PC-3 (cell line): ENCODE data around the gene LHX5.

ENCODE experiments used
- CTCF ChIP-seq: fragments of 300-600 bp; sonication (generic); conservative IDR thresholded peaks from 2 replicates; pipeline ENCODE4 v1.5.1; 2017; ENCODE audit warnings: antibody characterized with exemption, low read depth, mild to moderate bottlenecking, low read length
- EZH2 ChIP-seq: fragments of 300-600 bp; sonication (generic); IDR thresholded peaks from one replicate; pipeline ENCODE4 v1.6.1; 2017; ENCODE audit warnings: antibody characterized with exemption, mild to moderate bottlenecking, low read length; ENCODE audit not compliant: unreplicated experiment

DNA sequence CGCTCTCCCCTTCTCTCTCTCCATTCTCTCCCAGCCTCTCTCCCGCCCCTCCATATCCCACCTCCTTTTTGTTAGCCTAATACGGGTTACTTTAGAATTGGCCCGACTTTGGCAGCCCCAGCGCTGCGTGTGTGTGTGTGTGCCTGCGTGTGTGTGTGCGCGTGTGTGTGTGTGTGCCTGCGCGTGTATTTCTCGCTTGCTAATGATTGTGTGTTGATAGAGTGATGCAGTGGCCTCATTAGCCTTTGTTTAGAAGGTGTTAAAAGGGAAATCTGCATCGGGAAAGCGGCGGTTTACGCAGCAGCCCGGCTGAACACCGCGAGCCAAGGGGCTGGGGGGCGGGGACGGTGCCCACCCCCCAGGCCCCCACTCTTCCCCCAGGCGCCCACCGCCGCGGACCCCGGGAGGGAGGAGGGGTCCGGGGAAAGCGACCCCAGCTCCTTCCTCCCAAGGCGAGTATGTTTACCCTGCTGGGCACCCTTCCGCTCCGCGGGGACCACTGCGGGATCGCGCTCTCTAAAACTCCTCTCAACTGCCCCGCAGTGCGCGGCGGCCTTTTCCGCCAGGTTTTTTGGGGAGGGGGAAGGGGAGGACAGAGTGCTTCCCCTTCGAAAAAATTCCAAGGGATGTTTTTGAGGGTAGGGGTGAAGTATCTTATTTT lies 6.8 kb upstream of the LHX5 start:
- TF ChIP-seq CTCF (no peak), EZH2 (no peak)
